ENCODE results near the gene PRIM2.

The PRIM2 gene

GRCh38 chr6:57301757-57302156 lies 15.7 kb upstream of the PRIM2 start:
- Histone ChIP-seq H3K36me3 (replicated peaks; ENCODE audit: insufficient read depth, low read length) (no peaks in the 10 kb centered on the region), H3K4me3 (ENCODE audit: low read length) (no peak overlapping the region), H2AFZ (ENCODE audit: low read length) (no peak overlapping the region), H3K9me3 (replicated peaks; ENCODE audit: insufficient read depth, low read length) (no peaks in the 10 kb centered on the region), H3K79me2 (ENCODE audit: low read length) (no peaks in the 10 kb centered on the region), H3K9ac (ENCODE audit: low read length) (no peak overlapping the region), H3K4me2 (ENCODE audit: low read depth, low read length) (no peak overlapping the region), H4K20me1 (ENCODE audit: insufficient read depth, low read length) (no peaks in the 10 kb centered on the region), H3K27ac (ENCODE audit: low read length) (no peak overlapping the region), H3K27me3 (replicated peaks; ENCODE audit: insufficient read depth, low read length) (no peaks in the 10 kb centered on the region), H3K9me2 (replicated peaks; ENCODE audit: insufficient read depth, low read length) (no peaks in the 10 kb centered on the region), H3K4me1 (ENCODE audit: low read length) (no peaks in the 10 kb centered on the region), H3F3A (ENCODE audit: insufficient read depth, low read length) (no peaks in the 10 kb centered on the region)
- TF ChIP-seq EZH2 (optimal IDR thresholded peaks at IDR 0.05; ENCODE audit: low read depth, low read length) (no peak), CTCF (IDR thresholded peaks at IDR 0.05; ENCODE audit: low read length) (no peak)
- DNase-seq: no peak

- TF ChIP-seq EZH2 (optimal IDR thresholded peaks at IDR 0.05; ENCODE audit: low read depth, low read length): no peak
- TF ChIP-seq CTCF (IDR thresholded peaks at IDR 0.05; ENCODE audit: low read length): no peak
- H3K79me2 ChIP-seq (ENCODE audit: low read length): no peaks in the 10 kb centered on the region
- H3K9ac ChIP-seq (ENCODE audit: low read length): no peak overlapping the region
- no peaks in the 10 kb centered on the region for H3K9me3 ChIP-seq (replicated peaks; ENCODE audit: insufficient read depth, low read length)
- H3K27ac ChIP-seq (ENCODE audit: low read length): no peak overlapping the region
- H2AFZ ChIP-seq (ENCODE audit: low read length): no peak overlapping the region
- no peaks in the 10 kb centered on the region for H4K20me1 ChIP-seq (ENCODE audit: insufficient read depth, low read length)
- no peaks in the 10 kb centered on the region for H3K27me3 ChIP-seq (replicated peaks; ENCODE audit: insufficient read depth, low read length)
- H3F3A ChIP-seq (ENCODE audit: insufficient read depth, low read length): no peaks in the 10 kb centered on the region
- no peaks in the 10 kb centered on the region for H3K36me3 ChIP-seq (replicated peaks; ENCODE audit: insufficient read depth, low read length)
- no peaks in the 10 kb centered on the region for H3K9me2 ChIP-seq (replicated peaks; ENCODE audit: insufficient read depth, low read length)
- DNase-seq: no peak
- no peak overlapping the region for H3K4me3 ChIP-seq (ENCODE audit: low read length)
- H3K4me2 ChIP-seq (ENCODE audit: low read depth, low read length): no peak overlapping the region
- no peaks in the 10 kb centered on the region for H3K4me1 ChIP-seq (ENCODE audit: low read length)
These were observed 15.0 kb upstream of the PRIM2 start for GRCh38 chr6:57302477-57302876.

- Histone ChIP-seq H3K4me1 (ENCODE audit: low read length) (no peaks in the 10 kb centered on the region), H2AFZ (ENCODE audit: low read length) (no peak overlapping the region), H3K27me3 (replicated peaks; ENCODE audit: insufficient read depth, low read length) (no peaks in the 10 kb centered on the region), H3F3A (ENCODE audit: insufficient read depth, low read length) (no peaks in the 10 kb centered on the region), H3K36me3 (replicated peaks; ENCODE audit: insufficient read depth, low read length) (no peaks in the 10 kb centered on the region), H3K27ac (ENCODE audit: low read length) (no peak overlapping the region), H3K9ac (ENCODE audit: low read length) (no peak overlapping the region), H4K20me1 (ENCODE audit: insufficient read depth, low read length) (no peaks in the 10 kb centered on the region), H3K9me3 (replicated peaks; ENCODE audit: insufficient read depth, low read length) (no peaks in the 10 kb centered on the region), H3K79me2 (ENCODE audit: low read length) (no peaks in the 10 kb centered on the region), H3K4me2 (ENCODE audit: low read depth, low read length) (no peak overlapping the region), H3K4me3 (ENCODE audit: low read length) (no peak overlapping the region), H3K9me2 (replicated peaks; ENCODE audit: insufficient read depth, low read length) (no peaks in the 10 kb centered on the region)
- no peak for TF ChIP-seq CTCF (IDR thresholded peaks at IDR 0.05; ENCODE audit: low read length)
- no peak for TF ChIP-seq EZH2 (optimal IDR thresholded peaks at IDR 0.05; ENCODE audit: low read depth, low read length)
- TF ChIP-seq EZH2phosphoT487 (IDR thresholded peaks at IDR 0.05; ENCODE audit: low read length): no peak
- DNase-seq: no peak
These were observed 13.3 kb upstream of the PRIM2 start for GRCh38 chr6:57303931-57304681.
